GM23338 (cell line): ENCODE data around the gene GHRL.

Source experiments
- CREB1 ChIP-seq: fragments of 250-450 bp; sonication (Bioruptor Pico); IDR thresholded peaks from 2 replicates; pipeline ENCODE4 v1.5.0; 2020; ENCODE audit warnings: low read depth, mild to moderate bottlenecking, moderate library complexity
- EZH2 ChIP-seq: fragments of 200-600 bp; sonication (generic); IDR thresholded peaks from one replicate; pipeline ENCODE4 v1.8.0; 2017; ENCODE audit warnings: antibody characterized with exemption, mild to moderate bottlenecking, low read depth; ENCODE audit not compliant: unreplicated experiment
- EZH2phosphoT487 ChIP-seq: fragments of 200-600 bp; sonication (generic); IDR thresholded peaks from one replicate; pipeline ENCODE4 v1.8.1; 2018; ENCODE audit warnings: antibody characterized with exemption; ENCODE audit not compliant: unreplicated experiment
- JUNB ChIP-seq: IDR thresholded peaks from one replicate; pipeline ENCODE4 v1.6.1; 2016; ENCODE audit warnings: antibody characterized with exemption; ENCODE audit not compliant: unreplicated experiment
- POLR2AphosphoS5 ChIP-seq: IDR thresholded peaks from 2 replicates; pipeline ENCODE4 v1.6.1; 2016; ENCODE audit warnings: antibody characterized with exemption, low read depth
- STAT1 ChIP-seq: IDR thresholded peaks from one replicate; pipeline ENCODE4 v1.6.1; 2016; ENCODE audit warnings: antibody characterized with exemption; ENCODE audit not compliant: unreplicated experiment
- TF ChIP-seq, protein P1 (sequence below), 2 experiments: fragments of 200-600 bp in 1 of 2; sonication (generic) in 1 of 2; conservative IDR thresholded peaks; 2 replicates each; pipeline versions ENCODE4 v1.5.1 to v1.6.1; 2016 to 2017; ENCODE audit warnings: antibody characterized with exemption in 2 of 2, low read depth in 2 of 2, mild to moderate bottlenecking in 2 of 2, moderate library complexity in 1 of 2

DNA sequence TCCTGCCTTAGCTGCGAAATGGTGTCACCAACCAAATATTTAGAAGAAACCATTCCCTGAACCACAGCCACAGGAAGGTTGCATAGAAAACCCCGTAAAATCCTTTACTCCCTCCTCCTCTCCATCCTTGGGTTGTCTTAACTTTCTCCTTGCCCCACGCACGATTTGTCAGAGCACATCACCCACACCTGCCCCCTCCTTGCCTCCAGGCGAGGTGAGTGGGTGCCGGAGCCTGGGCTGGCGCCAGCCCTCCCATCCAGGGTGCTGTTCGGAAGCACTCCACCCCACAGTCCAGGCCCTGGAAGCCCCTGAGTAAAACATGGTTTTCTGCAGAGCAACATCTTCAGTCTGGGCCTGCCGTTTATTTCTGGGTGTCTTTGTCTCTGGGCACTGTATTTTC lies 3.7 kb downstream of the GHRL start:
- no peak for TF ChIP-seq EZH2
- TF ChIP-seq JUNB, result no peak
- no peak for TF ChIP-seq EZH2phosphoT487
- no peak for TF ChIP-seq POLR2AphosphoS5
- TF ChIP-seq, protein P1, sequence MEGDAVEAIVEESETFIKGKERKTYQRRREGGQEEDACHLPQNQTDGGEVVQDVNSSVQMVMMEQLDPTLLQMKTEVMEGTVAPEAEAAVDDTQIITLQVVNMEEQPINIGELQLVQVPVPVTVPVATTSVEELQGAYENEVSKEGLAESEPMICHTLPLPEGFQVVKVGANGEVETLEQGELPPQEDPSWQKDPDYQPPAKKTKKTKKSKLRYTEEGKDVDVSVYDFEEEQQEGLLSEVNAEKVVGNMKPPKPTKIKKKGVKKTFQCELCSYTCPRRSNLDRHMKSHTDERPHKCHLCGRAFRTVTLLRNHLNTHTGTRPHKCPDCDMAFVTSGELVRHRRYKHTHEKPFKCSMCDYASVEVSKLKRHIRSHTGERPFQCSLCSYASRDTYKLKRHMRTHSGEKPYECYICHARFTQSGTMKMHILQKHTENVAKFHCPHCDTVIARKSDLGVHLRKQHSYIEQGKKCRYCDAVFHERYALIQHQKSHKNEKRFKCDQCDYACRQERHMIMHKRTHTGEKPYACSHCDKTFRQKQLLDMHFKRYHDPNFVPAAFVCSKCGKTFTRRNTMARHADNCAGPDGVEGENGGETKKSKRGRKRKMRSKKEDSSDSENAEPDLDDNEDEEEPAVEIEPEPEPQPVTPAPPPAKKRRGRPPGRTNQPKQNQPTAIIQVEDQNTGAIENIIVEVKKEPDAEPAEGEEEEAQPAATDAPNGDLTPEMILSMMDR (conservative IDR thresholded peaks at IDR 0.05; ENCODE audit: low read depth in 2 of 2), result no peak
- TF ChIP-seq CREB1, result no peak
- TF ChIP-seq STAT1, result no peak
